Gastroesophageal sphincter (tissue), 2 donors: ENCODE results near the gene PLXDC1.

Experiments
- EP300 ChIP-seq: sonication (generic); formaldehyde crosslinking; IDR thresholded peaks from one replicate; pipeline ENCODE4 v1.6.1; 2017; ENCODE audit warnings: antibody characterized with exemption, mild to moderate bottlenecking
- POLR2A ChIP-seq, 2 donors: fragments of 450-650 bp; IDR thresholded peaks; one replicate each; pipeline ENCODE4 v1.6.1; 2017; ENCODE audit warnings: antibody characterized with exemption in 2 of 2, mild to moderate bottlenecking in 2 of 2, moderate library complexity in 1 of 2
- POLR2AphosphoS5 ChIP-seq: sonication (generic); formaldehyde crosslinking; IDR thresholded peaks from one replicate; pipeline ENCODE4 v1.6.1; 2017; ENCODE audit warnings: antibody characterized with exemption

- TF ChIP-seq POLR2AphosphoS5 = no peak
- no peak for TF ChIP-seq POLR2A (IDR thresholded peaks at IDR 0.05)
- no peak for TF ChIP-seq EP300
Observed at GRCh38 chr17:39073353-39073752, 78.1 kb downstream of the PLXDC1 start.
